NOMO-1 treated with dmso at 0.1 percent for 144 hours (cell line): ENCODE results near the gene CDHR5.
"Not testable (repeated sequence)": the region's sequence is repeated elsewhere in the genome, so short reads cannot be mapped to it uniquely, and the experiment has no call there.

Experiments
- DNase-seq: peaks from one replicate; lab custom pipeline; 2025; ENCODE audit not compliant: unreplicated experiment; lab: John Stamatoyannopoulos, UW

The CDHR5 gene

GRCh38 chr11:587978-588380 lies 36.8 kb downstream of the CDHR5 start:
- peak; percentile 85 for DNase-seq

GRCh38 chr11:587546-587945 lies 37.2 kb downstream of the CDHR5 start:
- DNase-seq, result no peak

- no peak for DNase-seq
Measured at GRCh38 chr11:586376-587316, 38.1 kb downstream of the CDHR5 start.

- DNase-seq, result no peak
Measured at GRCh38 chr11:584287-584686, 40.5 kb downstream of the CDHR5 start.

GRCh38 chr11:581752-582151 lies 43.0 kb downstream of the CDHR5 start:
- DNase-seq, result no peak

GRCh38 chr11:581342-581741 lies 43.4 kb downstream of the CDHR5 start:
- DNase-seq, result no peak

- no peak for DNase-seq
Measured at GRCh38 chr11:579830-580601, 44.7 kb downstream of the CDHR5 start.

- no peak for DNase-seq
Measured at GRCh38 chr11:578276-579035, 46.3 kb downstream of the CDHR5 start.

GRCh38 chr11:577611-577894 lies 47.2 kb downstream of the CDHR5 start:
- DNase-seq, result no peak

- no peak for DNase-seq
Measured at GRCh38 chr11:576811-577610, 47.7 kb downstream of the CDHR5 start.

GRCh38 chr11:575996-576768 lies 48.6 kb downstream of the CDHR5 start, which contains the start of gene PHRF1:
Gene PHRF1 (plus strand): TSS chr11:576470. CDS start chr11:581513, 5,043 bp downstream.
- DNase-seq, result peak; percentile 90

GRCh38 chr11:575313-575995 lies 49.3 kb downstream of the CDHR5 start:
- DNase-seq, result no peak

GRCh38 chr11:574632-575312 lies 50.0 kb downstream of the CDHR5 start:
- DNase-seq, result no peak

GRCh38 chr11:574031-574570 lies 50.7 kb downstream of the CDHR5 start:
- not testable (repeated sequence) for DNase-seq

- no peak for DNase-seq
Measured at GRCh38 chr11:573146-573759, 51.5 kb downstream of the CDHR5 start.

GRCh38 chr11:571802-572185 lies 53.0 kb downstream of the CDHR5 start:
- no peak for DNase-seq

- DNase-seq, result no peak
Measured at GRCh38 chr11:569158-569885, 55.4 kb downstream of the CDHR5 start.
